ENCODE data around the gene NPC1L1. TPM values are rescaled to one million over a fixed set of nuclear protein-coding genes. Genes with fewer than 3 reads are reported as not detected.
"Not testable (repeated sequence)": the region's sequence is repeated elsewhere in the genome, so short reads cannot be mapped to it uniquely, and the experiment has no call there.

NPC1L1 gene
- total RNA-seq, 1 donor from 2014 or later: 1.5 TPM

DNA sequence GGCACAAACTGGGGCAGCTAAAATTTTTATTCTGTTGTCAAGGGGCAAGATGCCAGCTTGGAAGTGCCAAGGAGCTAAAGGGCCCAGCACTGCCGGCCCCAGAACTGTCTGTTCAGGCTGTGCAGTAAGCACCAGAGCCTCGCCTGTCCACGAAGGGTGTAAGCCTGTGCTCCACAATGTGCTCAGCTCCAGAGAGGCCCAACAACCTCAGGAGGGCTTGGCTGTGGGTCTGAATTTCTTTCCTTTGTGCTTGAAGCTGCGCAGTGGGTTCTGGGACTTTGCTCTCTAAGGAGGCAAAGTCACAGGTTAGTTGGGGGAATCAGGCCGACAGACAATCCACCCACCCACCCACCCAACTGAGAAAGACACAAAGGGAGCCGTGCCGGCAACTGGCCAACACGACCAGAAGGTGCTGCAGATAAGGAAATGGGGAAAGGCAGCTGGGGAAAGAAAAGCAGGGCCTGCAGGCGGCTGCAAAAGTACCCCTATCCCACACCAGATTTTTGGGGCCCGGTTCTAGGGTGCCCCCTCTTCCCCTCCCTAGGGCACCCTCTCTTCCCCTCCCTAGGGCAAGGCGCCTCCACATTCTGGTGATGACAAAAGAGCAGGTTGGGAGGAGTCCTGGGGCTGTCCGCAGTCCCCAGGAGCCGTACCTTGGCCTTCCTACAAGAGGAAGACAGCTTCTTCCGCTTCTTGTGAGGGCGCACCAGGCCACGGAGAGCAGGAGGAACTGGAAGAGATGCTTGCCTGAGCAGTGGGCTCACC lies 24.8 kb upstream of the NPC1L1 start:
- Histone ChIP-seq H3K4me3 (ENCODE audit: low read depth, low read length) (no peak overlapping the region), H3K27me3 (ENCODE audit: control insufficient read depth, insufficient read depth, low read length) (no peaks in the 10 kb centered on the region), H3K36me3 (ENCODE audit: control insufficient read depth, insufficient read depth, low read length) (peaks cover 8% of the 10 kb centered on the region)
- no peak for DNase-seq (ENCODE audit: low read depth)
- TF ChIP-seq, protein P1, sequence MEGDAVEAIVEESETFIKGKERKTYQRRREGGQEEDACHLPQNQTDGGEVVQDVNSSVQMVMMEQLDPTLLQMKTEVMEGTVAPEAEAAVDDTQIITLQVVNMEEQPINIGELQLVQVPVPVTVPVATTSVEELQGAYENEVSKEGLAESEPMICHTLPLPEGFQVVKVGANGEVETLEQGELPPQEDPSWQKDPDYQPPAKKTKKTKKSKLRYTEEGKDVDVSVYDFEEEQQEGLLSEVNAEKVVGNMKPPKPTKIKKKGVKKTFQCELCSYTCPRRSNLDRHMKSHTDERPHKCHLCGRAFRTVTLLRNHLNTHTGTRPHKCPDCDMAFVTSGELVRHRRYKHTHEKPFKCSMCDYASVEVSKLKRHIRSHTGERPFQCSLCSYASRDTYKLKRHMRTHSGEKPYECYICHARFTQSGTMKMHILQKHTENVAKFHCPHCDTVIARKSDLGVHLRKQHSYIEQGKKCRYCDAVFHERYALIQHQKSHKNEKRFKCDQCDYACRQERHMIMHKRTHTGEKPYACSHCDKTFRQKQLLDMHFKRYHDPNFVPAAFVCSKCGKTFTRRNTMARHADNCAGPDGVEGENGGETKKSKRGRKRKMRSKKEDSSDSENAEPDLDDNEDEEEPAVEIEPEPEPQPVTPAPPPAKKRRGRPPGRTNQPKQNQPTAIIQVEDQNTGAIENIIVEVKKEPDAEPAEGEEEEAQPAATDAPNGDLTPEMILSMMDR (IDR thresholded peaks at IDR 0.05; ENCODE audit: insufficient read depth, low read length, poor library complexity, severe bottlenecking): no peak

DNA sequence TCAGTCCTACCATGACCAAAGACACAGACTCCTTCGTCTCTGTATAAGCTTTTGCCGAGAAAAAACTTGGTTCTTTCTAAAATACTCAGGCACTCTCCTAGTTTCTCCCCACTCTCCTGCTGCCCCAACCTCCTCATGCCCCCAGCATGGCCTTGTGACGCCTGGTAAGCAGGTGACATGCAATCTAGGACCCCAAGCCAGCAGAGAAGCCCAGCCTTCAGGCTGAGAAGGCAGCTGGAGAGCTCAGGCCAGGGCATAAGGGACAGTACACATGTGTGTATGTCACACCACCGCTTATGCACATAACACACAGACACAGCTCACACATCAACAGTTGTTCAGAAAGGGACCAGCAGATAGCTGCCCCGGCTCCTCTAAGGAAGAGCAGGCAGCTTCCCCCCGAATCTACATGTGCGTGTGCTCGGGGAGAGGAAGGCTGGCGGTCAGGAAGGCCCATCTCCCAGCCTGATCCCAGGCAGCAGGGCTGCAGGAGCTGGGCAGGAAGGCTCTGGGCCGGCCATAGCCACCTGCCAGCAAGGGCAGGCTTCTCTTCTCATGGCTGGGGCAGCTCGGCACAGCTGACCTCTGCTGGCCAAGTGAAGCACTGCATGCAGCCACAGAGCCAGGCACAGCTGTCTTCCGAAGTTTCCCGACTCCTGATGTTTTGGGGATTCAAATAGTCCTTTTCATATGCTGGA lies 24.1 kb upstream of the NPC1L1 start:
- no peaks in the 10 kb centered on the region for H3K27me3 ChIP-seq (ENCODE audit: control insufficient read depth, insufficient read depth, low read length)
- no peak for DNase-seq (ENCODE audit: low read depth)
- H3K4me3 ChIP-seq (ENCODE audit: low read depth, low read length): no peak overlapping the region
- peaks cover 8% of the 10 kb centered on the region for H3K36me3 ChIP-seq (ENCODE audit: control insufficient read depth, insufficient read depth, low read length)
- TF ChIP-seq, protein P1 (IDR thresholded peaks at IDR 0.05; ENCODE audit: insufficient read depth, low read length, poor library complexity, severe bottlenecking): peak; percentile 97

DNA sequence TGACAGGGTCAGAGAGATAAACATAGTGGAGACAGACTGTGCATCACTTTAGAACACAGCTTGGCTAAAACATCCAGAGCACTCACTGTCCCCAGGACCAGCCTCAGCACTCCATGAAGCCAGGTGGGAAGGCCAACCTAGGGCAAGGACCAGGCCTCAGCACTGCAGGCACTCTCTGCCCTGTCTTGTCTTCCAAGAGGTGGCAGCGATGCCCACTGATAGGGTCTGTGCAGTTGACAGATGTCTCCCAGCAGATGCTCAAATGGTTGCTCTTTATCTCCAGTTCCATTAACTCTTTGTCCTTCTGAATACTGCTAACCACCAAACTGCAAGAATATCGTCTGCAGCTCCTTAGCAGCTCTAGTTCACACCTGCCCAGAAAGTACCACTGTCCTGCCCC lies 23.5 kb upstream of the NPC1L1 start:
- no peak overlapping the region for H3K4me3 ChIP-seq (ENCODE audit: low read depth, low read length)
- no peak for DNase-seq (ENCODE audit: low read depth)
- TF ChIP-seq, protein P1 (IDR thresholded peaks at IDR 0.05; ENCODE audit: insufficient read depth, low read length, poor library complexity, severe bottlenecking): no peak
- H3K36me3 ChIP-seq (ENCODE audit: control insufficient read depth, insufficient read depth, low read length): peaks cover 6% of the 10 kb centered on the region
- no peaks in the 10 kb centered on the region for H3K27me3 ChIP-seq (ENCODE audit: control insufficient read depth, insufficient read depth, low read length)

GRCh38 chr7:44563171-44563679 lies 22.1 kb upstream of the NPC1L1 start:
- Histone ChIP-seq H3K36me3 (ENCODE audit: control insufficient read depth, insufficient read depth, low read length) (peaks cover 6% of the 10 kb centered on the region), H3K27me3 (ENCODE audit: control insufficient read depth, insufficient read depth, low read length) (no peaks in the 10 kb centered on the region), H3K4me3 (ENCODE audit: low read depth, low read length) (no peak overlapping the region)
- DNase-seq (ENCODE audit: low read depth): no peak
- TF ChIP-seq, protein P1 (IDR thresholded peaks at IDR 0.05; ENCODE audit: insufficient read depth, low read length, poor library complexity, severe bottlenecking): no peak

DNA sequence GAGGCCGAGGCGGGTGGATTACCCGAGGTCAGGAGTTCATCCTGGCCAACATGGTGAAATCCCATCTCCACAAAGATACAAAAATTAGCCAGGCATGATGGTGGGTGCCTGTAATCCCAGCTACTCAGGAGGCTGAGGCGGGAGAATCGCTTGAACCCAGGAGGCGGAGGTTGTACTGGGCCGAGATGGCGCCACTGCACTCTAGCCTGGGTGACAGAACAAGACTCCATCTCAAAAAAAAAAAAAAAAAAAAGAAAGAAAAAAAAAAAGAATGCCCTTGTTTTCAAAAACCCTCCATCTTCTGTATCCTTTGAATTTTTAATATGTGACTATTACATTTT lies 21.5 kb upstream of the NPC1L1 start:
- H3K27me3 ChIP-seq (ENCODE audit: control insufficient read depth, insufficient read depth, low read length); H3K4me3 ChIP-seq (ENCODE audit: low read depth, low read length); H3K36me3 ChIP-seq (ENCODE audit: control insufficient read depth, insufficient read depth, low read length); DNase-seq (ENCODE audit: low read depth): not testable (repeated sequence)

- no peaks in the 10 kb centered on the region for H3K27me3 ChIP-seq (ENCODE audit: control insufficient read depth, insufficient read depth, low read length)
- TF ChIP-seq, protein P1 (IDR thresholded peaks at IDR 0.05; ENCODE audit: insufficient read depth, low read length, poor library complexity, severe bottlenecking): no peak
- peaks cover 6% of the 10 kb centered on the region for H3K36me3 ChIP-seq (ENCODE audit: control insufficient read depth, insufficient read depth, low read length)
- no peak for DNase-seq (ENCODE audit: low read depth)
- H3K4me3 ChIP-seq (ENCODE audit: low read depth, low read length): no peak overlapping the region
Observed at GRCh38 chr7:44561962-44562621, 21.0 kb upstream of the NPC1L1 start.
